ENCODE results near the gene FAM76B. TPM values are rescaled to one million over a fixed set of nuclear protein-coding genes. Genes with fewer than 3 reads are reported as not detected.

Gene FAM76B
- total and polyA plus RNA-seq, 9 of the 15 experiments (the other 6 are each of a cell fraction or from before 2014, with no cell fraction given): 22.5 to 60.0 (median 35.0) TPM

DNA sequence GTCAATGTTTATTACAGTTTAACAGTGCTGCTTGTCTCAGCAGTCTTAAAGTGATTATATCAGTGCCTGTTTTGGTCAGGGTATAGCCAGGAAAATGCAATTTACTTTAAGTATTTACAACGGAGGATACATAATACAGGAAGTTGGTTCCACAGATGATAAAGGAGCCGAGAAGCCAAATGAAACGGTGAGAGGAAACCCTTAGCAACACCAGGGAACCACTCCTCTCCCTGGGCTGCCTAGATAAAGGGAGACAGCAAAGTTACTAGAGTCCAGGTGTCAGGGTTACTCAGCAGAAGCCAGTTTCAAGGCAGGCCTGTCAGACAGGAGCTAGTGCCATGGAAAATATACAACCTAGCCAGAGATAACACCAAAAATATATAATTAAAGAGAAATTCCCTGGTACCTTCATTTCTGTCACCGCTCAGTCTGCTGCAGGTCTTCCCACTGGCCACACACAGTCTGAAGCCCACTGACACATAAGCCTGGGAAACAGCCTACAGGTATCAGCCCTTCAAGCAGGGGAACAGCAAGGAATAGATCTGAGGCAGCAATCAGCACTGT is 55.5 kb downstream of the FAM76B start (continued):
- TF ChIP-seq NR1H2 (CRISPR knock-in tag; IDR thresholded peaks at IDR 0.05) (no peak), SREBF2 (CRISPR knock-in tag; IDR thresholded peaks at IDR 0.05) (no peak), NELFE (IDR thresholded peaks at IDR 0.05; ENCODE audit: insufficient read depth, insufficient read length) (no peak), HDAC2 (IDR thresholded peaks at IDR 0.05) (no peak), PHB (CRISPR knock-in tag; IDR thresholded peaks at IDR 0.05) (no peak), SRSF3 (IDR thresholded peaks at IDR 0.05; ENCODE audit: insufficient read depth, low read length) (no peak), MXI1 (IDR thresholded peaks at IDR 0.05; ENCODE audit: low read depth, low read length) (peak; percentile 91), CBFA2T2 (conservative IDR thresholded peaks at IDR 0.05) (peak; percentile 98), SRSF7 (optimal IDR thresholded peaks at IDR 0.05; ENCODE audit: low read depth, low read length) (no peak), TAF7 (tag; IDR thresholded peaks at IDR 0.05) (no peak), RBM22 (IDR thresholded peaks at IDR 0.05; ENCODE audit: low read depth, low read length, poor library complexity, severe bottlenecking) (no peak)
- TF ChIP-seq, protein P1, sequence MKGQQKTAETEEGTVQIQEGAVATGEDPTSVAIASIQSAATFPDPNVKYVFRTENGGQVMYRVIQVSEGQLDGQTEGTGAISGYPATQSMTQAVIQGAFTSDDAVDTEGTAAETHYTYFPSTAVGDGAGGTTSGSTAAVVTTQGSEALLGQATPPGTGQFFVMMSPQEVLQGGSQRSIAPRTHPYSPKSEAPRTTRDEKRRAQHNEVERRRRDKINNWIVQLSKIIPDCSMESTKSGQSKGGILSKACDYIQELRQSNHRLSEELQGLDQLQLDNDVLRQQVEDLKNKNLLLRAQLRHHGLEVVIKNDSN (CRISPR knock-in tag; IDR thresholded peaks at IDR 0.05): no peak
- TF ChIP-seq, protein P2, sequence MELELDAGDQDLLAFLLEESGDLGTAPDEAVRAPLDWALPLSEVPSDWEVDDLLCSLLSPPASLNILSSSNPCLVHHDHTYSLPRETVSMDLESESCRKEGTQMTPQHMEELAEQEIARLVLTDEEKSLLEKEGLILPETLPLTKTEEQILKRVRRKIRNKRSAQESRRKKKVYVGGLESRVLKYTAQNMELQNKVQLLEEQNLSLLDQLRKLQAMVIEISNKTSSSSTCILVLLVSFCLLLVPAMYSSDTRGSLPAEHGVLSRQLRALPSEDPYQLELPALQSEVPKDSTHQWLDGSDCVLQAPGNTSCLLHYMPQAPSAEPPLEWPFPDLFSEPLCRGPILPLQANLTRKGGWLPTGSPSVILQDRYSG (tag; conservative IDR thresholded peaks at IDR 0.05; ENCODE audit: low read depth): no peak
- TF ChIP-seq, protein P3, sequence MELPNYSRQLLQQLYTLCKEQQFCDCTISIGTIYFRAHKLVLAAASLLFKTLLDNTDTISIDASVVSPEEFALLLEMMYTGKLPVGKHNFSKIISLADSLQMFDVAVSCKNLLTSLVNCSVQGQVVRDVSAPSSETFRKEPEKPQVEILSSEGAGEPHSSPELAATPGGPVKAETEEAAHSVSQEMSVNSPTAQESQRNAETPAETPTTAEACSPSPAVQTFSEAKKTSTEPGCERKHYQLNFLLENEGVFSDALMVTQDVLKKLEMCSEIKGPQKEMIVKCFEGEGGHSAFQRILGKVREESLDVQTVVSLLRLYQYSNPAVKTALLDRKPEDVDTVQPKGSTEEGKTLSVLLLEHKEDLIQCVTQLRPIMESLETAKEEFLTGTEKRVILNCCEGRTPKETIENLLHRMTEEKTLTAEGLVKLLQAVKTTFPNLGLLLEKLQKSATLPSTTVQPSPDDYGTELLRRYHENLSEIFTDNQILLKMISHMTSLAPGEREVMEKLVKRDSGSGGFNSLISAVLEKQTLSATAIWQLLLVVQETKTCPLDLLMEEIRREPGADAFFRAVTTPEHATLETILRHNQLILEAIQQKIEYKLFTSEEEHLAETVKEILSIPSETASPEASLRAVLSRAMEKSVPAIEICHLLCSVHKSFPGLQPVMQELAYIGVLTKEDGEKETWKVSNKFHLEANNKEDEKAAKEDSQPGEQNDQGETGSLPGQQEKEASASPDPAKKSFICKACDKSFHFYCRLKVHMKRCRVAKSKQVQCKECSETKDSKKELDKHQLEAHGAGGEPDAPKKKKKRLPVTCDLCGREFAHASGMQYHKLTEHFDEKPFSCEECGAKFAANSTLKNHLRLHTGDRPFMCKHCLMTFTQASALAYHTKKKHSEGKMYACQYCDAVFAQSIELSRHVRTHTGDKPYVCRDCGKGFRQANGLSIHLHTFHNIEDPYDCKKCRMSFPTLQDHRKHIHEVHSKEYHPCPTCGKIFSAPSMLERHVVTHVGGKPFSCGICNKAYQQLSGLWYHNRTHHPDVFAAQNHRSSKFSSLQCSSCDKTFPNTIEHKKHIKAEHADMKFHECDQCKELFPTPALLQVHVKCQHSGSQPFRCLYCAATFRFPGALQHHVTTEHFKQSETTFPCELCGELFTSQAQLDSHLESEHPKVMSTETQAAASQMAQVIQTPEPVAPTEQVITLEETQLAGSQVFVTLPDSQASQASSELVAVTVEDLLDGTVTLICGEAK (IDR thresholded peaks at IDR 0.05): no peak
- TF ChIP-seq, protein P3 (CRISPR knock-in tag; IDR thresholded peaks at IDR 0.05): no peak

Data from K562 (cell line).